ENCODE measurements around the gene HIGD1A.
A peak's percentile ranks its signal among the peaks of the same experiment; 100 is the strongest.

Gene HIGD1A

DNA sequence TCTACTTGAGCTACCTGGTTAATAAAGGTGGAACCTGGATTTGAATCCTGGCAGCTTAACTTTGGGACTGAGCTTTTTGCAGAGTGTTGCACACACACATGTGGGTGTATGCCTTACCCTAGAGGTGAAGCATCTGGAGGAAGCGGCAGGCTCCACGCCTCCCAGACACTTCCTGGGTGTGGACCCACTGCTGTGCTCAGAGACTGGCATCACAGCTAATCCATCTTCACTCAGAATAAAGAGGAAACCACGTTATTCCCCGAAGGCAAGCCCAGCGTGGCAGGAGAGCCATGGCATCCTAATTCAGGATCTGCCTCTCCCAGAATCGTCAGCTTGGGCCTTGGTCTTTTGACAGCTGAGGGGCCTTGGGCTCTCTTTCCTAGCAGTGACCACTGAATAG is 56.7 kb downstream of the HIGD1A start:
- H2BK15ac ChIP-seq (ENCODE audit: low read length): no peak overlapping the region
- H2BK12ac ChIP-seq (ENCODE audit: low read length): no peak overlapping the region
- H2BK5ac ChIP-seq (ENCODE audit: low read length): no peak overlapping the region
- H3K23ac ChIP-seq (ENCODE audit: low read depth, low read length, poor library complexity): no peak overlapping the region
- H3K14ac ChIP-seq (ENCODE audit: low read length): no peak overlapping the region
- no peak overlapping the region for H3K27ac ChIP-seq (replicated peaks; ENCODE audit: low read length)
- no peaks in the 10 kb centered on the region for H3K9me3 ChIP-seq (replicated peaks in 1 of 2; ENCODE audit: control insufficient read depth in 2 of 2, insufficient read depth in 1 of 2, low read depth in 1 of 2, low read length in 2 of 2)
- no peaks in the 10 kb centered on the region for H3K36me3 ChIP-seq (replicated peaks in 1 of 2; ENCODE audit: control insufficient read depth in 2 of 2, insufficient read depth in 2 of 2, low read length in 2 of 2)
- no peak overlapping the region for H3K4ac ChIP-seq (ENCODE audit: low read length)
- no peak overlapping the region for H2BK120ac ChIP-seq (ENCODE audit: low read depth, low read length)
- H3K18ac ChIP-seq (ENCODE audit: low read length): no peak overlapping the region
- no peak overlapping the region for H2AK5ac ChIP-seq (ENCODE audit: low read depth, low read length)
- H3K79me1 ChIP-seq (ENCODE audit: low read depth, low read length): no peaks in the 10 kb centered on the region
- H3K9ac ChIP-seq (ENCODE audit: low read depth, low read length, poor library complexity): no peak overlapping the region
- no peak overlapping the region for H3K4me2 ChIP-seq (ENCODE audit: insufficient read depth, low read length, poor library complexity, severe bottlenecking)
- peaks cover 0 to 2% (median 0%) of the 10 kb centered on the region in 3 experiments for H3K27me3 ChIP-seq (ENCODE audit: control insufficient read depth in 3 of 3, insufficient read depth in 3 of 3, low read depth in 1 of 3, low read length in 3 of 3)
- no peak for DNase-seq (ENCODE audit: low spot score)
- no peak overlapping the region for H2AFZ ChIP-seq (ENCODE audit: low read length)
- no peak overlapping the region for H4K91ac ChIP-seq (ENCODE audit: low read depth, low read length, poor library complexity)
- H3K4me1 ChIP-seq (ENCODE audit: control insufficient read depth in 2 of 2, insufficient read depth in 1 of 2, low read depth in 1 of 2, low read length in 2 of 2): peaks cover 0 to 13% of the 10 kb centered on the region in 2 donors
- H4K8ac ChIP-seq (ENCODE audit: low read depth, low read length): no peak overlapping the region
- H3K4me3 ChIP-seq (ENCODE audit: low read length in 2 of 2): no peak overlapping the region
- no CpG with 5 or more reads among the region's 6 CpGs for WGBS, 2 donors (ENCODE audit: extremely low coverage in 2 of 2, insufficient read length in 2 of 2, insufficient replicate concordance in 1 of 2)

DNA sequence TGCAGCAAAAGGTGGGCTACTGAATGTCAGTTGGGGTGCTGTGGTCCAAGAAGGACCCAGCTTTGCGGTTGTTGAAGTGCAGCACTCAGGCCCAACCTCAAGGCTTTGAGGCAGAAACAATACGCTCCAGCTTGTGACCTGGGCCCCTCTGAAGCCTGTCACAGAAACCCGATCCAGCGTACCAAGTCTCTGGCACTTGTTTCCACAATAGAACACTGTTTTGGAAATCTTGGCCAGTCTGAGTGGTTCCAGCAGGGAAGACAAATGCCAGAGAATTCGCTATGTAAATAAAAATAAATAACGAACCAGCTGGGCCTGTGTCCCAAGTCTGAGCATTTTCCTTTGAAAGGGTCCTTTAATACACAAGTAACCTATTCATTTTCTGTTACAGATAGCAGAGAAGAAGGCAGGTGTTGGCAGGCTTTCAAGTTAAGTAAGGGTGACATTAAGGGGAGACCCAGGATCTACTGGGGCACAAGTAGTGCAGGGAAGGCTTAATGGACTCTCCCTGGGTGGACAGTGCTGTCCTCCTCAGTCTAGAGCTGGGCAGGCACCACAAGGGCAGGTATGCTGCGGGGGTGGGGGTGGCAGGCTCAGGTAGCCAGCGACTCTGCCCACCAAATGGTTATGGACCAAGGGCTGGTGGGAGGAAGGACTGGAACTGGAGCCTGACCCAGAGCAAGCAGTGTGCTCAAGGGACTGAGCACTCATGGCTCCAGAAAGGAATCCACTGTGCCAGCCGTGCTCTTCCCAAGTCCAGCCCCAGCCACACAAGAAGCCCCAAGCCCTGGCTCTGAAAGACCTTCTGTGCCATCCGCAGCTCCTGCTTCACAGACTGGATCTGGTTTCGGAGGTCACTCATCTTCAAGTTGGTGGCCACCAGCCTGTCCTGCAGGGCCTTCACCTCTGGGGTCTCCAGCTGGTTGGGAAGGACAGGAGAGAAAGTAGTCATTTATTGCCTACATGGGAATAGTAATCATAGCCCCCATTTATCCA is 57.5 kb downstream of the HIGD1A start:
- H4K91ac ChIP-seq (ENCODE audit: low read depth, low read length, poor library complexity): peak overlapping the region; percentile 44
- H2BK120ac ChIP-seq (ENCODE audit: low read depth, low read length): no peak overlapping the region
- no peak overlapping the region for H3K23ac ChIP-seq (ENCODE audit: low read depth, low read length, poor library complexity)
- H3K36me3 ChIP-seq (replicated peaks in 1 of 2; ENCODE audit: control insufficient read depth in 2 of 2, insufficient read depth in 2 of 2, low read length in 2 of 2): no peaks in the 10 kb centered on the region
- H2AFZ ChIP-seq (ENCODE audit: low read length): no peak overlapping the region
- H3K4me2 ChIP-seq (ENCODE audit: insufficient read depth, low read length, poor library complexity, severe bottlenecking): no peak overlapping the region
- no peak overlapping the region for H3K4me3 ChIP-seq (ENCODE audit: low read length in 2 of 2)
- peaks cover 0 to 13% of the 10 kb centered on the region in 2 donors for H3K4me1 ChIP-seq (ENCODE audit: control insufficient read depth in 2 of 2, insufficient read depth in 1 of 2, low read depth in 1 of 2, low read length in 2 of 2)
- no peak overlapping the region for H2BK5ac ChIP-seq (ENCODE audit: low read length)
- H2AK5ac ChIP-seq (ENCODE audit: low read depth, low read length): no peak overlapping the region
- H4K8ac ChIP-seq (ENCODE audit: low read depth, low read length): no peak overlapping the region
- WGBS, 2 donors (ENCODE audit: extremely low coverage in 2 of 2, insufficient read length in 2 of 2, insufficient replicate concordance in 1 of 2): no CpG with 5 or more reads among the region's 11 CpGs
- H3K79me1 ChIP-seq (ENCODE audit: low read depth, low read length): no peaks in the 10 kb centered on the region
- H3K9me3 ChIP-seq (replicated peaks in 1 of 2; ENCODE audit: control insufficient read depth in 2 of 2, insufficient read depth in 1 of 2, low read depth in 1 of 2, low read length in 2 of 2): no peaks in the 10 kb centered on the region
- no peak overlapping the region for H3K9ac ChIP-seq (ENCODE audit: low read depth, low read length, poor library complexity)
- no peak overlapping the region for H3K14ac ChIP-seq (ENCODE audit: low read length)
- H2BK12ac ChIP-seq (ENCODE audit: low read length): no peak overlapping the region
- no peak overlapping the region for H3K27ac ChIP-seq (replicated peaks; ENCODE audit: low read length)
- H3K4ac ChIP-seq (ENCODE audit: low read length): no peak overlapping the region
- peaks cover 0 to 3% (median 0%) of the 10 kb centered on the region in 3 experiments for H3K27me3 ChIP-seq (ENCODE audit: control insufficient read depth in 3 of 3, insufficient read depth in 3 of 3, low read depth in 1 of 3, low read length in 3 of 3)
- peak overlapping the region; percentile 62 for H2BK15ac ChIP-seq (ENCODE audit: low read length)
- H3K18ac ChIP-seq (ENCODE audit: low read length): peak overlapping the region; percentile 60
- DNase-seq (ENCODE audit: low spot score): no peak

DNA sequence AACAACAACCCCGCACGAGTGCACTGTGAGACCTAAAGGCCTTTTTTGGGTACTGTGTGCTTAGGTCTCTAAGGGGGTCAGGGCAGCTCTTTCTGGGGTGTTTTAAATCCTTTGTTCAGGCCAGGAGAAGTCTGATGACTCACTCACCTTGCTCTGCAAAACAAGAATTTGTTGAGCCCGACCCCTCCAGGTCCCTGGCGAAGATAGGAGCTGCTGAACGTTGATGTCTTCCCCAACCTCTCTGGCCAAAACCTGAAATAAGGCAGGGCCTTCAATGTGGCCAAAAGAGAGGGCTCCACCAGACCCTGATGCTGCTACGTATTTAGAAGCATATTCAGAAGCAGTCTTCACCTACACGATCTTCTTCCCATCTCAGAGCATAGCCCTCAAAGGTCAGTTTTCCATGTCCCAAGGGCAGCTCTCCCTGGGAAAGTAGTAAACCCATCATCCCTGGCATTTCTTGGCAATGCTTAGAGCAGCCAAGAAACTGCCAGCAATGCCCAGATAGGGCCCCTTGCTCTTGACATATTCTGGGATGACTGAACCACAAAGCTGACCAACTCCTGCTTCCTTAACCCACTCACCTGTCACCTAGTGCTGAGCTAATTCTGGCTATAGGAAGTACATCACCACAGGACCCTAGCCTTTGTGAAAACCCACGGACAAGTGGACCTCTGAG is 58.4 kb downstream of the HIGD1A start:
- H3K9me3 ChIP-seq (replicated peaks in 1 of 2; ENCODE audit: control insufficient read depth in 2 of 2, insufficient read depth in 1 of 2, low read depth in 1 of 2, low read length in 2 of 2): no peaks in the 10 kb centered on the region
- H2AK5ac ChIP-seq (ENCODE audit: low read depth, low read length): no peak overlapping the region
- peaks cover 0 to 13% of the 10 kb centered on the region in 2 donors for H3K4me1 ChIP-seq (ENCODE audit: control insufficient read depth in 2 of 2, insufficient read depth in 1 of 2, low read depth in 1 of 2, low read length in 2 of 2)
- no peak overlapping the region for H3K27ac ChIP-seq (replicated peaks; ENCODE audit: low read length)
- H3K9ac ChIP-seq (ENCODE audit: low read depth, low read length, poor library complexity): no peak overlapping the region
- no peaks in the 10 kb centered on the region for H3K36me3 ChIP-seq (replicated peaks in 1 of 2; ENCODE audit: control insufficient read depth in 2 of 2, insufficient read depth in 2 of 2, low read length in 2 of 2)
- peaks cover 0 to 3% (median 0%) of the 10 kb centered on the region in 3 experiments for H3K27me3 ChIP-seq (ENCODE audit: control insufficient read depth in 3 of 3, insufficient read depth in 3 of 3, low read depth in 1 of 3, low read length in 3 of 3)
- H4K91ac ChIP-seq (ENCODE audit: low read depth, low read length, poor library complexity): no peak overlapping the region
- no peak overlapping the region for H3K23ac ChIP-seq (ENCODE audit: low read depth, low read length, poor library complexity)
- no peak overlapping the region for H2BK5ac ChIP-seq (ENCODE audit: low read length)
- no peak overlapping the region for H3K14ac ChIP-seq (ENCODE audit: low read length)
- no peak overlapping the region for H3K4me2 ChIP-seq (ENCODE audit: insufficient read depth, low read length, poor library complexity, severe bottlenecking)
- DNase-seq (ENCODE audit: low spot score): no peak
- no peak overlapping the region for H2BK120ac ChIP-seq (ENCODE audit: low read depth, low read length)
- H3K79me1 ChIP-seq (ENCODE audit: low read depth, low read length): no peaks in the 10 kb centered on the region
- H3K18ac ChIP-seq (ENCODE audit: low read length): peak overlapping the region; percentile 25
- H2AFZ ChIP-seq (ENCODE audit: low read length): no peak overlapping the region
- no peak overlapping the region for H4K8ac ChIP-seq (ENCODE audit: low read depth, low read length)
- H2BK15ac ChIP-seq (ENCODE audit: low read length): no peak overlapping the region
- no peak overlapping the region for H2BK12ac ChIP-seq (ENCODE audit: low read length)
- H3K4me3 ChIP-seq (ENCODE audit: low read length in 2 of 2): no peak overlapping the region
- WGBS, 2 donors (ENCODE audit: extremely low coverage in 2 of 2, insufficient read length in 2 of 2, insufficient replicate concordance in 1 of 2): no CpG with 5 or more reads among the region's 8 CpGs
- no peak overlapping the region for H3K4ac ChIP-seq (ENCODE audit: low read length)

DNA sequence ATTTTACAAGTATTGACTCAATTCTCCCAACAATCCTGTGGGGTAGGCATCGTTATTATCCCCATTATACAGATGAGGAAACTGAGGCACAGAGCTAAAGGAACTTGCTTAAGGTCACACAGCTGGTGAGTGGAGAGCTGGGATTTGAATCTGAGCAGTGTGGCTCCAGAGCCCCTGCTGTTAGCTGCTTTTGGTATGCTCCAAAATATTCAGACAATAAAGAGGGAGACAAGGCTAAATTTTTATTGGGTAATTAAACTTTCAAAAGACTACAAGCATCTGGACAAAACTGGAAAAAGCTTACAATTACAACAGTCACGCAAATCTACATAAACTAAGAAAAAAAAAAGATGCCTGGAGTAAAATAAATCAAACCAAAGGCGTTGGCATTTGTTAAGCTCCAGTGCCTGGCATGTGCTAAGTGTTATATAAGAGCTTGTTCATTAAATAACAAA is 59.0 kb downstream of the HIGD1A start:
- no peak overlapping the region for H3K4ac ChIP-seq (ENCODE audit: low read length)
- no peak overlapping the region for H3K9ac ChIP-seq (ENCODE audit: low read depth, low read length, poor library complexity)
- H2BK5ac ChIP-seq (ENCODE audit: low read length): no peak overlapping the region
- no peak overlapping the region for H3K14ac ChIP-seq (ENCODE audit: low read length)
- no peak overlapping the region for H2BK120ac ChIP-seq (ENCODE audit: low read depth, low read length)
- no peak overlapping the region for H2BK15ac ChIP-seq (ENCODE audit: low read length)
- no peak overlapping the region for H3K4me3 ChIP-seq (ENCODE audit: low read length in 2 of 2)
- H4K8ac ChIP-seq (ENCODE audit: low read depth, low read length): no peak overlapping the region
- no peak overlapping the region for H3K23ac ChIP-seq (ENCODE audit: low read depth, low read length, poor library complexity)
- no peak overlapping the region for H3K4me2 ChIP-seq (ENCODE audit: insufficient read depth, low read length, poor library complexity, severe bottlenecking)
- H2AK5ac ChIP-seq (ENCODE audit: low read depth, low read length): no peak overlapping the region
- DNase-seq (ENCODE audit: low spot score): no peak
- peaks cover 0 to 3% (median 0%) of the 10 kb centered on the region in 3 experiments for H3K27me3 ChIP-seq (ENCODE audit: control insufficient read depth in 3 of 3, insufficient read depth in 3 of 3, low read depth in 1 of 3, low read length in 3 of 3)
- no peak overlapping the region for H2BK12ac ChIP-seq (ENCODE audit: low read length)
- H2AFZ ChIP-seq (ENCODE audit: low read length): no peak overlapping the region
- no peak overlapping the region for H3K27ac ChIP-seq (replicated peaks; ENCODE audit: low read length)
- H3K9me3 ChIP-seq (replicated peaks in 1 of 2; ENCODE audit: control insufficient read depth in 2 of 2, insufficient read depth in 1 of 2, low read depth in 1 of 2, low read length in 2 of 2): no peaks in the 10 kb centered on the region
- WGBS, 2 donors (ENCODE audit: extremely low coverage in 2 of 2, insufficient read length in 2 of 2, insufficient replicate concordance in 1 of 2): no CpG with 5 or more reads among the region's 3 CpGs
- no peak overlapping the region for H4K91ac ChIP-seq (ENCODE audit: low read depth, low read length, poor library complexity)
- H3K79me1 ChIP-seq (ENCODE audit: low read depth, low read length): no peaks in the 10 kb centered on the region
- no peak overlapping the region for H3K18ac ChIP-seq (ENCODE audit: low read length)
- no peaks in the 10 kb centered on the region for H3K36me3 ChIP-seq (replicated peaks in 1 of 2; ENCODE audit: control insufficient read depth in 2 of 2, insufficient read depth in 2 of 2, low read length in 2 of 2)
- H3K4me1 ChIP-seq (ENCODE audit: control insufficient read depth in 2 of 2, insufficient read depth in 1 of 2, low read depth in 1 of 2, low read length in 2 of 2): peaks cover 0 to 13% of the 10 kb centered on the region in 2 donors

Measured in neuronal stem cell (in vitro differentiated cells).